ENCODE results near the gene MXD3.

The MXD3 gene

GRCh38 chr5:177357146-177357458 is 45.4 kb upstream of the MXD3 start:
- no peak for DNase-seq (ENCODE audit: low read depth)
- TF ChIP-seq CTCF (IDR thresholded peaks at IDR 0.05; ENCODE audit: low read depth, low read length, missing control alignments) = no peak
- peak overlapping the region; percentile 76 for H3K4me3 ChIP-seq (ENCODE audit: low read depth, low read length)

DNA sequence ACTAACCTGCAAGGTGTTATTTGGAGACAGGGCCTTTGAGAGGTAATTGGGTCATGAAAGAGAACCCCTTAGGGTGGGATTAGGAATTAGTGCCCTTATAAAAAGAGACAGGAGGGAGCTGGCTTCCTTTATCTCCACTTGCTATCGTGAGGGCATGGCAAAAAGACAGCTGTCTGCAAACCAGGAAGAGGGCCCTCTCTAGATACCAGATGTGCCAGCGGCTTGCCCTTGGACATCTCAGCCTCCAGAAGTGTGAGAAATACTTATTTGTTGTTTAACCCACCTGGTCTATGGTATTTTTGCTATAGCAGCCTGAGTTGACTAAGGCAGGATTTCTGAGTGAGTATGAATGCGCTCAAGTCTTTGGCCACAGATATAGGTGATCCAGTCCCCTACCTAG is 45.0 kb upstream of the MXD3 start:
- no peak for DNase-seq (ENCODE audit: low read depth)
- no peak overlapping the region for H3K4me3 ChIP-seq (ENCODE audit: low read depth, low read length)
- TF ChIP-seq CTCF (IDR thresholded peaks at IDR 0.05; ENCODE audit: low read depth, low read length, missing control alignments) = no peak

- no peak overlapping the region for H3K4me3 ChIP-seq (ENCODE audit: low read depth, low read length)
- TF ChIP-seq CTCF (IDR thresholded peaks at IDR 0.05; ENCODE audit: low read depth, low read length, missing control alignments) = no peak
- no peak for DNase-seq (ENCODE audit: low read depth)
Observed at GRCh38 chr5:177355868-177356168, 44.1 kb upstream of the MXD3 start.

GRCh38 chr5:177355162-177355867 is 43.6 kb upstream of the MXD3 start:
- TF ChIP-seq CTCF (IDR thresholded peaks at IDR 0.05; ENCODE audit: low read depth, low read length, missing control alignments) = no peak
- no peak overlapping the region for H3K4me3 ChIP-seq (ENCODE audit: low read depth, low read length)

DNA sequence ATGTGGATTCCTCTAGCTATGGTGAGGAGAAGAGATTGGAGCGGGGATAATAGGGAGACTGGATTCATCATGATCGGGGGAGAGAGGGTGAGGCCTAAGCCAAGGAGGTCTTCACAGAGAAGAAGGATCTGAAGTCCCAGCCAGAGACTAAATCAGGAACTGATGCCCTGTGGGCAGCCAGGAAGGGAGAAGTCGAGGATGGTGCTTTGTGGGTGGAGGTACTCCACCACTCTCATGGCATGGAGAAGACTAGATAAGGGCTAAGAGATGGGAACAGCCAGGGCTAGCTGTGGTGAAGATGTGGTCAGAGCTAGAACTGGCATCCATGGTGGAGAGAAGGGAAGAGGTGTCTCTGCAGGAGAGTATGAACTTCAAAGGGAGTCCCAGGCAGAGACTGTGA is 43.0 kb upstream of the MXD3 start:
- TF ChIP-seq CTCF (IDR thresholded peaks at IDR 0.05; ENCODE audit: low read depth, low read length, missing control alignments) = no peak
- H3K4me3 ChIP-seq (ENCODE audit: low read depth, low read length) = no peak overlapping the region
- DNase-seq (ENCODE audit: low read depth) = no peak

More at GRCh38 chr5:177355162-177355867, 43.6 kb upstream of the MXD3 start:
- no peak for DNase-seq (ENCODE audit: low read depth)

DNA sequence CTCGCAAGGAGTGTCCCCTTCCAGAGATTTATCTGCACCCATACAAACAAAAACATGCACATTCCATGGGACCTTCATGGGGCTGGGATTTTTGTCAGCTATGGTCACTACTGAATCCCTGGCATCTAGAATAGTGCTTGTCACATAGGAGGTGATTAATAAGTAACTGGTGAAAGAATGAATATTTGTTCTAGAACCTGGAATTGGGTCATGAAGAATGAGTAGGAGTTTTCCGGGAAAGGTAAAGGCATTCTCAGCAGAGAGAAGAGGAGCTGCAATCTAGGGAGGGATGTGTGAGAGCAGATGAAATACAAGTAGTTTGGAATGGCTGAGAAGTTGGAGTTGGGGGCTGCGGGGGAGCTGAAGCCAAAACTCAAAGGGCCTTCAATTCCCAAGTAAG is 42.6 kb upstream of the MXD3 start:
- no peak for TF ChIP-seq CTCF (IDR thresholded peaks at IDR 0.05; ENCODE audit: low read depth, low read length, missing control alignments)
- H3K4me3 ChIP-seq (ENCODE audit: low read depth, low read length) = no peak overlapping the region
- no peak for DNase-seq (ENCODE audit: low read depth)

DNA sequence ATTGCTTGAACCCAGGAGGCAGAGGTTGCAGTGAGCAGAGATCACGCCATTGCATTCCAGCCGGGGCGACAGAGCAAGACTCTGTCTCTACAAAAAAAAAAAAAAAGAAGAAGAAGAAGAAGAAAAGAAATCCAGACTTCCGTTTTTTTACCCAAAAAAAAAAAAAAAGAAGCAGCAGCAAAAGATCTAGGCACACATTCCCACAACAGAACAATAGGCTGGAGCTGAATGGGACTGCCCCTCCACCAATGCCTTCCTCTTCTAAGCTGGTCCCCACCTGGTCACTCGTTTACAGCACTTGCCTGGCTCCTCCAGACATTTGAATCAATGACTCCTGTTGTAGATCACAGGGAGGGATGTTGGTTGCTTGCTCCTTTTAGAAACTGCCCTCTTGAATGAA is 41.4 kb upstream of the MXD3 start:
- H3K4me3 ChIP-seq (ENCODE audit: low read depth, low read length) = no peak overlapping the region
- no peak for TF ChIP-seq CTCF (IDR thresholded peaks at IDR 0.05; ENCODE audit: low read depth, low read length, missing control alignments)
- no peak for DNase-seq (ENCODE audit: low read depth)
